Dermis microvascular lymphatic vessel endothelial cell (primary cell): Measurements from ENCODE around the gene THUMPD1. TPM values are rescaled to one million over a fixed set of nuclear protein-coding genes. Genes with fewer than 3 reads are reported as not detected.
"Not testable (repeated sequence)": the region's sequence is repeated elsewhere in the genome, so short reads cannot be mapped to it uniquely, and the experiment has no call there.

ENCODE experiments used
- DNase-seq, 2 donors: peaks; one replicate each; pipeline versions ENCODE4 v3.0.0 to v3.0.0-alpha.2; 2010; ENCODE audit warnings: low read depth in 2 of 2
- total RNA-seq: library from RNA; depleted of rRNA; stranded (reverse); fragments of >200 nt; gene quantifications from 2 replicates; pipeline ENCODE4 v1.2.1, GENCODE V29; 2014

The THUMPD1 gene
- total RNA-seq, result 57.3 and 82.7 TPM in 2 replicates

DNA sequence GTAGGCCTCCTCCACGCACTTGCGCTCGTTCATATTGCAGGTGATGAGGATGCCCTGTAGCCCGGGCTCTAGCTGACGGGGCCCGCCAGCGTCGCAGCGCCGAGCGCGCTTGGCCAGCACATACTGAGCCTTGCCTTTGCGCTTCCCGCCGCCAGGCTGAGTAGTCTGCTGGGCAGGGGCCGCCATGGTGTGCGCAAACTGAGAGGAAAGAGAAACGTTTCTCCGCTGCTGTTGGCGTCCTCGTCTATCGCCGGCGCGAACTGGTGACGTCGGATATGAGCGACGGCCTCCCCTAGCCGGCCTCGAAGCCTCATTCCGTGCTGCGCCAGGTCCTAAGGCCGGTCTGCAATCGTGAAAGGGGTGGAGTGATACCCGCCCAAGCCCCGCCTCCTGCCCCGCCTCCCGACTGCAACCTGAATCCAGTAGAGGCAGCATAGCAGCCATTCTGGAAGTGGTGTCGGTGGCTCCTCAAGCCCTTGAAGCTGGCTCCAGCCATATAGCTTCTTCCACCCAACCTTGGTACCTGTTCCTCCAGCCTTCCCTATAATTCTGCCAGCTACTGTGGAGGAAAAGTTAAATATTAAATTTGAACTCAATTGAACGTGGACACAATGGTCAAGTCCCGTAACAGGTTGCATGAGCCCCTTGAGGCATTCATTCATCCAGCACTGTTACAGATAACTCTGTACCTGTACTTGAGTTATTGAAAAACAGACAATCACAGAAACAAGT lies at the start of gene THUMPD1:
THUMPD1 (minus strand) TSS at position 265 of the 732 bp plus-strand sequence; CDS start at position 186, 79 bp downstream.
- DNase-seq, result peak; percentile 91 to 96

DNA sequence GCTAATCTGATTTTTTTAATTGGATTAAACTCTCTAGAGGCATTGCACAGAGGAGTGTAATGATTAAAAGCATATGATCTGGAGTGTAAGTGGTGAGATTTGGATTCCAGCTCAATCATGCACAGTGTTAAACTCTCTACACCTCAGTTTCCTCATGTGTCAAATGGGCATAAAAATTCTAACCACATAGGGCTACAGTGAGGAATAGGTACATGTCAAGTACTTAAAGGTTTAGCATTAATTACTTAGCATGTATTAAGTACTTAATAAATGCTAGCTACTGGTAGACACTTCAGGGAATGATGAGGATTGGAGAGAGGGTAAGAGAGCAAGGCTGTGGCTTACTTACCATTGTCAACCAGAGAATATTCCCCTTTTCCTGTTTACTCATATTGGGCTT lies 47.5 kb upstream of the THUMPD1 start:
- DNase-seq, result no peak

GRCh38 chr16:20784204-20784603 lies 42.6 kb upstream of the THUMPD1 start:
- DNase-seq, result no peak

GRCh38 chr16:20782470-20782869 lies 40.9 kb upstream of the THUMPD1 start:
- DNase-seq, result no peak

- DNase-seq, result no peak
These were observed 40.1 kb upstream of the THUMPD1 start for GRCh38 chr16:20781697-20782096.

DNA sequence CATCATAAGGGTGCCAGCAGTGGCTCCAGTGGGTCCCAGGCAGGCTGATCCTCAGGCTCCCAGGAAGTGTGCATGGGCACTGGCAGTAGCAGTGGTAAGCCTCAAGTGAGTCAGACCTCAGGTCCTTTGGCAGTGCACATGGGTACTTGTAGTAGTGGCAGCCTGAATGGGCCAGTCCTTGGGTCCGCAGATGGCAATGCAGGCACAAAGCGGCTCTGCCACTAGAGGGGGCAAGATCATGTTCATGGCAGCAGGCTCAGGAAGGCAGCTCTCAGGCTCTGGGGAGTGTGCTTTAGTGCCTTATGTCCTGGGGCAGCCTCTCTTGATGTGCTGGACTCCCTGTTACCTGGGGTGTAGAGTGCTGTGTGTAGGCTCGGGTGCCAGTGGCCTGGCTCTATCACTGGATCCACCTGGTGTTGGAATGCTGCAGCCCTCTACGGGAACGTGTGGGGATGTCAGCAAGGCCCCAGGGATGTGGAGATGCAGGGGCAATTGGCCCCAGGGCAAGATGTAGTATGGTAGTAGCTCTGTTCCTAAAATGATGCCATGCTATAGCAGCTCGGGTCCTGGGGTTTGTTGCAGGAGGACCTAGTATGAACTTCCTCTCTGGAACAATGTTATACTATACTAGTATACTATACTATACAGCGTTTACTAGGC lies 33.2 kb upstream of the THUMPD1 start:
- DNase-seq, result peak; percentile 37 to 72

DNA sequence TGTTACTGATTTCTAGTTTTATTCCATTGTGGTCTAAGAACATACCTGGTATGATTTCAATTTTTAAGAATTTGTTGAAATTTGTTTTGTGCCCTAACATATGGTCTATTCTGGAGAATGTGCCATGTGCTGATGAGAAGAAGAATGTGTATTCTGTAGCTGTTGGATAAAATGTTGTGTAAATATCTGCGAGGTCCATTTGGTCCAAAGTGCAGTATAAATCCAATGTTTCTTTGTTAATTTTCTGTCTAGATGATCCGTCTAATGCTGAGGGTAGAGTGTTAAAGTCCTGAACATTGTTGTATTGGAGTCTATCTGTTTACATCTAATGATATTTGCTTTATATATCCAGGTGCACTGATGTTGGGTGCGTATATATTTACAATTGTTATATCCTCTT lies 32.1 kb upstream of the THUMPD1 start:
- no peak for DNase-seq

GRCh38 chr16:20768818-20769217 lies 27.2 kb upstream of the THUMPD1 start:
- DNase-seq, result no peak

GRCh38 chr16:20768121-20768520 lies 26.5 kb upstream of the THUMPD1 start:
- DNase-seq, result no peak

GRCh38 chr16:20767577-20767976 lies 26.0 kb upstream of the THUMPD1 start:
- DNase-seq, result no peak

DNA sequence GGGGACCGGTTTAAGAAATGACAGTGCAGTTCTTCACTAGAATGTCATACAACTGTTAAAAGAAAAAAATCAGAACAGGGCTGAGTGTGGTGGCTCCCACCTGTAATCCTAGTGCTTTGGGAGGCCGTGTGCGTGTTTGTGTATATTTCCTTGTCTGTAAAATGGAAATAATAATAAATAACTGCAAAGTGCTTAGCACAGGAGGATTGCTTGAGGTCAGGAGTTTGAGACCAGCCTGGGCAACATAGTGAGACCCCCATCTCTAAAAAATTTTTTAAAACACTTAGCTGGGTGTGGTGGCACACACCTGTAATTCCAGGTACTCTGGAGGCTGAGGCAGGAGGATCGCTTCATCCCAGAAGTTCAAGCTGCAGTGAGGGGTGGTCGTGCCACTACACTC lies 24.7 kb upstream of the THUMPD1 start:
- no peak for DNase-seq

GRCh38 chr16:20765732-20766131 lies 24.1 kb upstream of the THUMPD1 start:
- DNase-seq, result no peak

GRCh38 chr16:20764448-20764847 lies 22.8 kb upstream of the THUMPD1 start:
- DNase-seq, result not testable (repeated sequence)

DNA sequence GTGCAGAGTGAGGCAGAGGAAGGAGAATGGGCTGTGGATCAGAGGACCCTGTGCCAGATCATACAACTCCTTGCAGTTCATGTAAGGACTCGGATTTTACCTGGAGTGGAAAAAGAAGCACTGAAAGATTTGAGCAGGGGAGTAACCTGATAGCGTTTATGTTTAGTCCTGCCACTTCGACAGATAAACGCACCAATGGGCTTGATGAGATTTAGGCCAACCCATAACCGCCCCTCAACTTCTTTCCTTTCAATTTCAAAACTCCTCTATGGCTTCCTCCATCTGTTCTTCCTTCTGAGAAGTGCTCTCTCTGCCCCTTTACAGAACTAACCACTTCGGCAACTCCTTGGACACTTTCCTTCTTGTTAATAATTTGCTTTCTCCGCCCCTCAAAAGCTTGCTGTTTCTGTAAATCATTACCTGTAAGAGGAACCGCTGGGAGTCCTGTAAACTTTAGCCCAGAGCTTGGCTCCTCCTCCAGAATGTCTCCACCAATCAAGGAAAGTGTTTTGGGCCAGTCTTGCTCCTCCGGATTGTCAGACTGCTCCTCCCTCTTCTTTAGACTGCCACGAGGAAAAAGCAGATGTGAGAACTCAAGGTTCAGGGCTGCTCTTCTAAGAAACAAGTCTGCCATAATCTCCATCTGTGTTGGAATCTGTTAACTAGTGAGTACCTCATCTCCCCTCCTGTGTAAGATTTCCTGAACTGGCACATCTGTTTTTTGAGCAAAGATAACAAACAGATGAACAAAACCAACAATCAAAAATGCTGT lies 22.0 kb upstream of the THUMPD1 start, which contains the start of gene ACSM3:
ACSM3 (plus strand) TSS at position 554 of the 772 bp plus-strand sequence. CDS start 6,021 bp downstream, outside the sequence.
- peak in 1 of 2 donors; percentile 32 for DNase-seq

GRCh38 chr16:20762404-20763123 lies 20.9 kb upstream of the THUMPD1 start:
- no peak for DNase-seq

GRCh38 chr16:20761175-20761574 lies 19.6 kb upstream of the THUMPD1 start:
- DNase-seq, result no peak

- DNase-seq, result no peak
These were observed 18.7 kb upstream of the THUMPD1 start for GRCh38 chr16:20760346-20760745.

DNA sequence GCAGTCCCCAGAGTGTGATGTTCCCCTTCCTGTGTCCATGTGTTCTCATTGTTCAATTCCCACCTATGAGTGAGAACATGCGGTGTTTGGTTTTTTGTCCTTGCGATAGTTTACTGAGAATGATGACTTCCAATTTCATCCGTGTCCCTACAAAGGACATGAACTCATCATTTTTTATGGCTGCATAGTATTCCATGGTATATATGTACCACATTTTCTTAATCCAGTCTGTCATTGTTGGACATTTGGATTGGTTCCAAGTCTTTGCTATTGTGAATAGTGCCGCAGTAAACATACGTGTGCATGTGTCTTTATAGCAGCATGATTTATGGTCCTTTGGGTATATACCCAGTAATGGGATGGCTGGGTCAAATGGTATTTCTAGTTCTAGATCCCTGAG lies 14.2 kb upstream of the THUMPD1 start:
- not testable (repeated sequence) for DNase-seq

- no peak for DNase-seq
These were observed 13.6 kb upstream of the THUMPD1 start for GRCh38 chr16:20755238-20755637.

- DNase-seq, result no peak
These were observed 12.1 kb upstream of the THUMPD1 start for GRCh38 chr16:20753727-20754126.

- DNase-seq, result no peak
These were observed 8.9 kb upstream of the THUMPD1 start for GRCh38 chr16:20750558-20750957.
